Stimulated activated CD4-positive, alpha-beta T cell treated with anti-CD3 and anti-CD28 coated beads, Interleukin-15, amount 100 ng/mL, for 48 hours (primary cell): ENCODE measurements around the gene HOXD12.

Experiments used
- DNase-seq, 2 donors: peaks; one replicate each; pipeline ENCODE4 v3.0.0-alpha.2; 2020; ENCODE audit warnings: low read depth in 2 of 2

HOXD12 gene

GRCh38 chr2:176147800-176148496 lies 48.4 kb downstream of the HOXD12 start:
- no peak for DNase-seq

- DNase-seq: no peak
Measured at GRCh38 chr2:176148751-176149421, 49.3 kb downstream of the HOXD12 start.

GRCh38 chr2:176149481-176149938 lies 49.9 kb downstream of the HOXD12 start:
- no peak for DNase-seq

- DNase-seq: no peak
Measured at GRCh38 chr2:176149939-176150583, 50.5 kb downstream of the HOXD12 start.

- DNase-seq: no peak
Measured at GRCh38 chr2:176150584-176151441, 51.2 kb downstream of the HOXD12 start.

GRCh38 chr2:176151442-176152287 lies 52.1 kb downstream of the HOXD12 start, which contains the start of gene HOXD4:
HOXD4 (plus strand) TSS chr2:176151550; CDS start chr2:176151634, 84 bp downstream.
- DNase-seq: no peak
